GM10248 (cell line): Measurements from ENCODE around the gene CAMKMT.

Experiments used
- CTCF ChIA-PET: fragments of 300-600 bp; sonication (Branson Sonifier 250); formaldehyde crosslinking; extraction: SDS; loops from one replicate; lab custom pipeline; 2021; ENCODE audit warnings: antibody characterized with exemption; lab: Yijun Ruan, JAX
- POLR2A ChIA-PET: fragments of 350-650 bp; sonication (Branson Sonifier 250); formaldehyde crosslinking; extraction: SDS; loops from one replicate; lab custom pipeline; 2020; ENCODE audit warnings: antibody characterized with exemption; lab: Yijun Ruan, JAX
- DNase-seq: peaks from one replicate; pipeline ENCODE4 v3.0.0; 2012; ENCODE audit errors: extremely low spot score
- CTCF ChIP-seq: IDR thresholded peaks from 2 replicates; pipeline ENCODE4 v1.5.1; 2012; ENCODE audit warnings: mild to moderate bottlenecking, low read depth; ENCODE audit errors: extremely low read depth, missing control alignments, control extremely low read depth

Gene CAMKMT

GRCh38 chr2:44805401-44806235 lies 443.9 kb downstream of the CAMKMT start:
- ChIA-PET CTCF (no interaction called here), POLR2A (no interaction called here)
- no peak for TF ChIP-seq CTCF
- no peak for DNase-seq

DNA sequence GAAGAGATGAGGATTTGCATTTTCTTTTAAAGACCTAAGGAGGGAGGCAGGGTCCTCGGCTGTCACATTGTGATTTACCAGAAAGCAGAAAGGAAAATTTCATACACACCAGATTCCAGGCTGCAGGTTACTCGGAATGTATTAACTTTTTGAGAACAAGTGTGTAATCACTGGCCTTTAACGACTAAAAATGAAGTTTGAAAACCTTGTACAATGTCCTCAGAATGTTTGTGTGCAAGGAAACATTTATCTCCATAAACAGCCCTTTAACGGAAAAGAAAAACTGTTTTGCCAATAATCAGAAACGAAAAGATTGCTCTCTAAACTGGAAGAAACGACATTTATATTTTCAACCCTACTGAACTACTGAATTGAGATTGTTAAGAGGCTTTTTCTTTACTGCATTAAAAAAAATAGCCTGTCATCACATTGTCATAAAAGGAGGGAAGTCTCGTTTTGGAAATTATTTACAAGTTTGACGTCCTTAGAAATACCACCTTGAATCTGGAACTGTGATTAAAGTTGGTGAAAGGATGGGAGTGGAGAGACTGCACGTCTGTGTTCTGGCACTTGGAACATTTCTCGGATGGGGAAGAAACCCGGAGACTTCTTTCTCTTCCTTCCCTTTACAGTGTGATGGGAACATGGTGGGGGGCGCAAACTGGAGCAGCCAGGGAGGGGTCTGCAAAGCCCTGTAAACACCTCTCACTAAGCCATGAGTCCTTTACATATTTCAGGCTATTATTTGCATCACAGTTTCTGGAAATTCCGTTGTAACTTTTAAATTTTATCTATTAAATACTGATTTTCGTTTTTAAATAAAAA lies 445.7 kb downstream of the CAMKMT start:
- TF ChIP-seq CTCF, result no peak
- DNase-seq, result no peak
- POLR2A ChIA-PET, result no interaction called here
- CTCF ChIA-PET, result no interaction called here

DNA sequence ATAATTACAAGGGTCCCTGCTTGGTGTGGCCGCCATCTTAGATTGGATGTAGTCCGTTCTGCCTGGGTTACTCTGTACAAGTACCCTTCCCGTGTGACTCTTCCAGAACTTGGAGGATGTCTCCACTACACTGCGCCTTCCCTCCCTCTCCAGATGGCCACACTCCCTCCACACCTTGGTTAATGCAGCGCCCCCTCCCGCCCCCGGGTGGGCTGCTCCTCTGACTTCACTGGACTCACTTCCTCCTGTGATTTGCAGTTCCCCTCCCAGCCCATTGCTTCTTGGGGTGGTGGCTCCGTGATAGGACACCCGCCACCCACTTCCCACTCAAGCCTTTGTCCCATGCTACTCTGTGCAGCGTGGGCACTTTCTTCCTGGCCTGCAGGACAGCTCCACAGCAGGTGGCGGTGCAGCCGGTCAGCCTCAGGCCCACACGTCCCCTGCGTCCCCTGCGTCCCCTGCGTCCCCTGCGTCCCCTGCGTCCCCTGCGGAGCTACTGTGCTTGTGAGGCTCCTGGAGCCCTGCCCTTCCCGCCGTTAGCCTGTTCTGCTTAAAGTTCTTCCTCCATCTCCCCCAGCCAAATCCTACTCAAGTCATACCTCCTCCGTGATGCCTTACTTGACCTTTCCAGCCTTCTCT lies 449.3 kb downstream of the CAMKMT start:
- CTCF ChIA-PET, result no interaction called here
- no peak for TF ChIP-seq CTCF

DNA sequence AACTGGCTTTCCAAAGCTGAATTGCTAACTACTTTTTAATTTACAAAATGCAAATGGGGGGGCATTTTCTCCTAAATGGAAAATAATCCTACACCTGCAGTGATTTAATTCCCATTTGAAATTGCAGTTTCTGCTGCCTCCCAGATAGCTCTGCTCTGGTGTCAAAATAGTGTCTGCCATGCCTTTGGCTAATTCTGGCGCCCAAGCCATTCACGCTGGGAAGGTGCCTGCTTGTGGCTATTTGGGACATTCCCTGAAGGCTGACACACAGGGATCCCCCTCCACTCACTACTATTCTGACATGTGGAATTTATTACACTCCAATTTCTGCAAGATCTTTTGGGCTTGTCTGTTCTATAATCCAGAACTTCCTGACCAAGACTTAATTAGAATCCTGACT lies 451.4 kb downstream of the CAMKMT start:
- no peak for DNase-seq
- TF ChIP-seq CTCF, result no peak
- ChIA-PET POLR2A (no interaction called here), CTCF (no interaction called here)

More for the DNA sequence above, 449.3 kb downstream of the CAMKMT start:
- POLR2A ChIA-PET, result no interaction called here
- DNase-seq, result no peak

DNA sequence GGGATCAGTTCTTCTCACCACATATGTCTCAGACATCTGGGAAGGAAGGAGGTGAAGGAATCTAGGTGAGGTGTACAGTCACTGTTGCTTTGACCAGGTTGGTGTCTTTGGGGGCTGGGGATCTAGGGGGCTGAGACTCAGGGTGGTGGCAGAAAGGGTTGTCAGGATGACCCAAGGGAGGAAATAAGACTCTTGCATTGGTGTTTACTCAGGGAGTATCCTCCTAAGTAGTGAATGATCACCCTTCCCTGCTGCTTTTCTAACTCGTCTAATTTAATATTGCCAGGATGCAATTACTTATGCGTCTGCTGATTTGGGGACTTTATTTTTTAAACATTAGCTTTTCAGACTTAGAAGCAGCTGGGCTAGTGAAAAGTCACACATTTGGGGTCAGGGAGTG lies 451.9 kb downstream of the CAMKMT start:
- POLR2A ChIA-PET, result no interaction called here
- CTCF ChIA-PET, result no interaction called here
- no peak for DNase-seq
- no peak for TF ChIP-seq CTCF

GRCh38 chr2:44817256-44817655 lies 455.5 kb downstream of the CAMKMT start:
- DNase-seq, result no peak
- TF ChIP-seq CTCF, result no peak
- CTCF ChIA-PET, result no interaction called here
- POLR2A ChIA-PET, result no interaction called here
